ENCODE measurements around the gene TTC7B. TPM values are rescaled to one million over a fixed set of nuclear protein-coding genes. Genes with fewer than 3 reads are reported as not detected.

Gene TTC7B
- total RNA-seq, 1 donor, result 24.9 TPM

GRCh38 chr14:90740081-90740480 lies 76.1 kb downstream of the TTC7B start:
- no peak for TF ChIP-seq CTCF (IDR thresholded peaks at IDR 0.05; ENCODE audit: insufficient read depth, low read length)
- no peak overlapping the region for H3K4me3 ChIP-seq (ENCODE audit: low read depth, low read length)
- no peak for DNase-seq (ENCODE audit: low read depth)

GRCh38 chr14:90739318-90740068 lies 76.7 kb downstream of the TTC7B start:
- H3K4me3 ChIP-seq (ENCODE audit: low read depth, low read length), result no peak overlapping the region
- no peak for DNase-seq (ENCODE audit: low read depth)
- TF ChIP-seq CTCF (IDR thresholded peaks at IDR 0.05; ENCODE audit: insufficient read depth, low read length), result no peak

- no peak for DNase-seq (ENCODE audit: low read depth)
- TF ChIP-seq CTCF (IDR thresholded peaks at IDR 0.05; ENCODE audit: insufficient read depth, low read length), result no peak
- no peak overlapping the region for H3K4me3 ChIP-seq (ENCODE audit: low read depth, low read length)
Measured at GRCh38 chr14:90733139-90733808, 83.0 kb downstream of the TTC7B start.

GRCh38 chr14:90732718-90733117 lies 83.5 kb downstream of the TTC7B start:
- no peak for TF ChIP-seq CTCF (IDR thresholded peaks at IDR 0.05; ENCODE audit: insufficient read depth, low read length)
- no peak overlapping the region for H3K4me3 ChIP-seq (ENCODE audit: low read depth, low read length)
- DNase-seq (ENCODE audit: low read depth), result no peak

GRCh38 chr14:90732139-90732538 lies 84.1 kb downstream of the TTC7B start:
- TF ChIP-seq CTCF (IDR thresholded peaks at IDR 0.05; ENCODE audit: insufficient read depth, low read length), result no peak
- no peak for DNase-seq (ENCODE audit: low read depth)
- no peak overlapping the region for H3K4me3 ChIP-seq (ENCODE audit: low read depth, low read length)

- DNase-seq (ENCODE audit: low read depth), result no peak
- TF ChIP-seq CTCF (IDR thresholded peaks at IDR 0.05; ENCODE audit: insufficient read depth, low read length), result no peak
- H3K4me3 ChIP-seq (ENCODE audit: low read depth, low read length), result no peak overlapping the region
Measured at GRCh38 chr14:90731487-90731886, 84.7 kb downstream of the TTC7B start.
